Hepatocyte (in vitro differentiated cells): Measurements from ENCODE around the gene SLC9A2. TPM values are rescaled to one million over a fixed set of nuclear protein-coding genes. Genes with fewer than 3 reads are reported as not detected.

Source experiments
- DNase-seq: peaks from one replicate; pipeline ENCODE4 v3.0.0-alpha.2; 2016; ENCODE audit warnings: low spot score
- H2AFZ ChIP-seq: fragments of 200-600 bp; sonication (generic); 2 replicates; pipeline ENCODE4 v1.6.0; 2016; ENCODE audit warnings: antibody characterized with exemption, mild to moderate bottlenecking
- H3K27ac ChIP-seq: fragments of 200-600 bp; sonication (generic); 2 replicates; pipeline ENCODE4 v1.5.1; 2016; ENCODE audit warnings: mild to moderate bottlenecking
- H3K27me3 ChIP-seq: fragments of 200-600 bp; sonication (generic); 2 replicates; pipeline ENCODE4 v1.6.1; 2016
- H3K36me3 ChIP-seq: fragments of 200-600 bp; sonication (generic); replicated peaks from 2 replicates; pipeline ENCODE4 v1.5.1; 2016; ENCODE audit warnings: low read depth; ENCODE audit not compliant: insufficient read depth
- H3K4me1 ChIP-seq: fragments of 200-600 bp; sonication (generic); 2 replicates; pipeline ENCODE4 v1.5.1; 2016; ENCODE audit warnings: mild to moderate bottlenecking, moderate library complexity; ENCODE audit not compliant: insufficient read depth
- H3K4me2 ChIP-seq: fragments of 200-600 bp; sonication (generic); 2 replicates; pipeline ENCODE4 v1.6.0; 2016
- H3K4me3 ChIP-seq: fragments of 200-600 bp; sonication (generic); 2 replicates; pipeline ENCODE4 v1.5.1; 2016; ENCODE audit warnings: mild to moderate bottlenecking
- H3K79me2 ChIP-seq: fragments of 200-600 bp; sonication (generic); 2 replicates; pipeline ENCODE4 v1.6.0; 2017; ENCODE audit warnings: mild to moderate bottlenecking
- H3K9me2 ChIP-seq: fragments of 200-600 bp; sonication (generic); replicated peaks from 2 replicates; pipeline ENCODE4 v1.6.0; 2017; ENCODE audit warnings: mild to moderate bottlenecking; ENCODE audit not compliant: insufficient read depth
- H3K9me3 ChIP-seq: fragments of 200-600 bp; sonication (generic); 2 replicates; pipeline ENCODE4 v1.5.1; 2016; ENCODE audit warnings: low read depth, mild to moderate bottlenecking
- H4K20me1 ChIP-seq: fragments of 200-600 bp; sonication (generic); 2 replicates; pipeline ENCODE4 v1.6.0; 2016; ENCODE audit warnings: mild to moderate bottlenecking; ENCODE audit not compliant: insufficient read depth, poor library complexity, severe bottlenecking
- CTCF ChIP-seq: fragments of 200-600 bp; sonication (generic); IDR thresholded peaks from 2 replicates; pipeline ENCODE4 v1.5.1; 2016; ENCODE audit warnings: antibody characterized with exemption, mild to moderate bottlenecking; ENCODE audit not compliant: poor library complexity
- EZH2 ChIP-seq: fragments of 200-600 bp; sonication (generic); IDR thresholded peaks from 2 replicates; pipeline ENCODE4 v1.6.1; 2016; ENCODE audit warnings: antibody characterized with exemption, mild to moderate bottlenecking, borderline replicate concordance
- EZH2phosphoT487 ChIP-seq: fragments of 200-600 bp; sonication (generic); IDR thresholded peaks from one replicate; pipeline ENCODE4 v1.6.1; 2018; ENCODE audit warnings: antibody characterized with exemption, mild to moderate bottlenecking, low read depth, moderate library complexity; ENCODE audit not compliant: unreplicated experiment, severe bottlenecking
- whole genome bisulfite sequencing: methylation state at CpG from one replicate; pipeline ENCODE4 v1.1.6; 2016; ENCODE audit warnings: low lambda C conversion rate; ENCODE audit errors: missing lambda C conversion rate; 5-methylcytosine and 5-hydroxymethylcytosine counted together
- polyA plus RNA-seq: library from polyadenylated mRNA; unstranded; fragments of >200 nt; fragmentation: Nextera tagmentation; extraction: Ambion mirVana; gene quantifications from 2 replicates; pipeline ENCODE4 v1.2.1, GENCODE V29; 2016
- total RNA-seq: library from RNA; depleted of rRNA; stranded (reverse); fragments of >200 nt; gene quantifications from 2 replicates; pipeline ENCODE4 v1.2.3, GENCODE V29; 2014

Gene SLC9A2
- total and polyA plus RNA-seq, 2 experiments from 2014 or later = 1.1 to 2.1 TPM

GRCh38 chr2:102657770-102658169, 38.4 kb downstream of the SLC9A2 start:
- H3K9me3 ChIP-seq = no peaks in the 10 kb centered on the region
- no peak for TF ChIP-seq EZH2phosphoT487
- no peak for TF ChIP-seq EZH2
- no peak for TF ChIP-seq CTCF
- no peak overlapping the region for H2AFZ ChIP-seq
- 92% methylated on average over 7 of the region's 7 CpGs for WGBS
- H3K27ac ChIP-seq = no peak overlapping the region
- H3K9me2 ChIP-seq = no peaks in the 10 kb centered on the region
- no peak overlapping the region for H3K4me3 ChIP-seq
- no peaks in the 10 kb centered on the region for H3K4me1 ChIP-seq
- H3K36me3 ChIP-seq = no peaks in the 10 kb centered on the region
- no peak for DNase-seq
- H3K79me2 ChIP-seq = no peaks in the 10 kb centered on the region
- no peaks in the 10 kb centered on the region for H4K20me1 ChIP-seq
- no peak overlapping the region for H3K4me2 ChIP-seq
- H3K27me3 ChIP-seq = no peaks in the 10 kb centered on the region

DNA sequence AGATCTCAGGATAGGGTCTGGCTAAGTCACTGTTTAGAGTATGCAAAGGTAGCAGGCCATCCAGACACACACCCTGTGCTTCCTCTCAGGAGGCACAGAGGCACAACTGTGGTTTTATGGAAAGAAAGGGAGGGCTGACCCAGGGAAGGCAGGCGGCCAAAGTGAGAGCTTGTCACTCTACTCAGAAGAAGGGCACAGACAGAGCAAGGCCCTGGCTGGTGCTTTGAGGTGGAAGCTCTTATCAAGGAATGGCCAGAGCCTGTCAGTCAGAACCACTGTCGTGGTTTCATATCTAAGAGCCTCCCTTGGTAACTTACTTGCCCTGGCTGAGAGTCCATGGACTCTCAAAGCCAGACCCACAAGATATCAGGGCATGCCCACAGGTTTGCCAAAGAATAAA, 40.7 kb downstream of the SLC9A2 start:
- TF ChIP-seq EZH2 = no peak
- TF ChIP-seq CTCF = no peak
- TF ChIP-seq EZH2phosphoT487 = no peak
- no peaks in the 10 kb centered on the region for H3K36me3 ChIP-seq
- no peak overlapping the region for H3K4me2 ChIP-seq
- H3K27me3 ChIP-seq = no peaks in the 10 kb centered on the region
- no peaks in the 10 kb centered on the region for H3K4me1 ChIP-seq
- no peaks in the 10 kb centered on the region for H4K20me1 ChIP-seq
- H3K9me3 ChIP-seq = no peaks in the 10 kb centered on the region
- no peak for DNase-seq
- no peak overlapping the region for H2AFZ ChIP-seq
- peak overlapping the region; percentile 80 for H3K27ac ChIP-seq
- WGBS = 68% methylated on average over 2 of the region's 2 CpGs
- no peaks in the 10 kb centered on the region for H3K79me2 ChIP-seq
- H3K4me3 ChIP-seq = no peak overlapping the region
- no peaks in the 10 kb centered on the region for H3K9me2 ChIP-seq

GRCh38 chr2:102660574-102660973, 41.2 kb downstream of the SLC9A2 start:
- Histone ChIP-seq H3K27me3 (no peaks in the 10 kb centered on the region), H3K9me2 (no peaks in the 10 kb centered on the region), H3K79me2 (no peaks in the 10 kb centered on the region), H3K4me1 (no peaks in the 10 kb centered on the region), H3K27ac (peak overlapping the region; percentile 80), H3K9me3 (no peaks in the 10 kb centered on the region), H4K20me1 (no peaks in the 10 kb centered on the region), H3K4me3 (no peak overlapping the region), H3K4me2 (no peak overlapping the region), H3K36me3 (no peaks in the 10 kb centered on the region), H2AFZ (no peak overlapping the region)
- peak; percentile 36 for DNase-seq
- 86% methylated on average over 6 of the region's 6 CpGs for WGBS
- TF ChIP-seq EZH2phosphoT487 (no peak), EZH2 (no peak), CTCF (no peak)

DNA sequence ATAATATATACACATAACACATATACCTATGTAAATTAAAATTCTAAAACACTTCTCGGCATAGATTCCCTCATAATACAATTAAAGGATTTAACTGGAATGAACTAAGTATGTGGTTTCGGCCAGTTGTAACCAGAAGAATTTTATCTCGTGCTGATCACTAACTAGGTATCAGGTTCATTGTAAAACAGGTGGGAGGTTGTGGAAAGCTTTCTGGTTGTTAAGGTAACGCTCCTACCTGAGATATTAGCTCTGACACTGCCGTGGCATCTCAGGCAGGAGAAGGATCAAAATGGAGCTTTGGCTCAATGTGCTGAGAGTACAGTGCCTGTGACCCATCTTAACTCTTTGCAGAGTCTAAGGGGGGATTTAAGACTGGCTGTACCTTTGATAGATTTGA, 42.5 kb downstream of the SLC9A2 start:
- no peak overlapping the region for H2AFZ ChIP-seq
- DNase-seq = peak; percentile 31
- H3K27me3 ChIP-seq = no peaks in the 10 kb centered on the region
- 43% methylated on average over 5 of the region's 5 CpGs for WGBS
- H3K9me3 ChIP-seq = no peaks in the 10 kb centered on the region
- no peaks in the 10 kb centered on the region for H3K4me1 ChIP-seq
- TF ChIP-seq EZH2 (no peak), CTCF (no peak), EZH2phosphoT487 (no peak)
- H3K4me3 ChIP-seq = no peak overlapping the region
- no peak overlapping the region for H3K4me2 ChIP-seq
- H3K27ac ChIP-seq = no peak overlapping the region
- no peaks in the 10 kb centered on the region for H3K79me2 ChIP-seq
- H4K20me1 ChIP-seq = no peaks in the 10 kb centered on the region
- H3K9me2 ChIP-seq = no peaks in the 10 kb centered on the region
- H3K36me3 ChIP-seq = no peaks in the 10 kb centered on the region
